Astrocyte (in vitro differentiated cells and primary cell): ENCODE data around the gene ANKRD9.

Source experiments
- EZH2 ChIP-seq: IDR thresholded peaks from 2 replicates; pipeline ENCODE4 v1.6.1; 2012; ENCODE audit warnings: mild to moderate bottlenecking, low read length, inconsistent platforms; ENCODE audit not compliant: insufficient read depth
- TF ChIP-seq, protein P1 (sequence below): IDR thresholded peaks from 2 replicates; pipeline ENCODE4 v1.5.1; 2011; ENCODE audit warnings: low read depth, mild to moderate bottlenecking, inconsistent platforms, low read length, moderate library complexity; ENCODE audit not compliant: insufficient read depth

- TF ChIP-seq, protein P1, sequence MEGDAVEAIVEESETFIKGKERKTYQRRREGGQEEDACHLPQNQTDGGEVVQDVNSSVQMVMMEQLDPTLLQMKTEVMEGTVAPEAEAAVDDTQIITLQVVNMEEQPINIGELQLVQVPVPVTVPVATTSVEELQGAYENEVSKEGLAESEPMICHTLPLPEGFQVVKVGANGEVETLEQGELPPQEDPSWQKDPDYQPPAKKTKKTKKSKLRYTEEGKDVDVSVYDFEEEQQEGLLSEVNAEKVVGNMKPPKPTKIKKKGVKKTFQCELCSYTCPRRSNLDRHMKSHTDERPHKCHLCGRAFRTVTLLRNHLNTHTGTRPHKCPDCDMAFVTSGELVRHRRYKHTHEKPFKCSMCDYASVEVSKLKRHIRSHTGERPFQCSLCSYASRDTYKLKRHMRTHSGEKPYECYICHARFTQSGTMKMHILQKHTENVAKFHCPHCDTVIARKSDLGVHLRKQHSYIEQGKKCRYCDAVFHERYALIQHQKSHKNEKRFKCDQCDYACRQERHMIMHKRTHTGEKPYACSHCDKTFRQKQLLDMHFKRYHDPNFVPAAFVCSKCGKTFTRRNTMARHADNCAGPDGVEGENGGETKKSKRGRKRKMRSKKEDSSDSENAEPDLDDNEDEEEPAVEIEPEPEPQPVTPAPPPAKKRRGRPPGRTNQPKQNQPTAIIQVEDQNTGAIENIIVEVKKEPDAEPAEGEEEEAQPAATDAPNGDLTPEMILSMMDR, result no peak
- no peak for TF ChIP-seq EZH2
Observed at GRCh38 chr14:102502571-102502970, 7.0 kb downstream of the ANKRD9 start.
